Stimulated activated CD4-positive, alpha-beta T cell treated with anti-CD3 and anti-CD28 coated beads, Interleukin-2, amount 100 ng/mL, for 24 hours (primary cell): ENCODE data around the gene IRAK2.
"Not testable (repeated sequence)": the region's sequence is repeated elsewhere in the genome, so short reads cannot be mapped to it uniquely, and the experiment has no call there.

Source experiments
- DNase-seq, 2 donors: peaks; one replicate each; pipeline ENCODE4 v3.0.0-alpha.2; 2020

Gene IRAK2

GRCh38 chr3:10255835-10256234, 91.1 kb downstream of the IRAK2 start:
- DNase-seq, result no peak

- DNase-seq, result no peak
Observed at GRCh38 chr3:10259036-10259435, 94.3 kb downstream of the IRAK2 start.

DNA sequence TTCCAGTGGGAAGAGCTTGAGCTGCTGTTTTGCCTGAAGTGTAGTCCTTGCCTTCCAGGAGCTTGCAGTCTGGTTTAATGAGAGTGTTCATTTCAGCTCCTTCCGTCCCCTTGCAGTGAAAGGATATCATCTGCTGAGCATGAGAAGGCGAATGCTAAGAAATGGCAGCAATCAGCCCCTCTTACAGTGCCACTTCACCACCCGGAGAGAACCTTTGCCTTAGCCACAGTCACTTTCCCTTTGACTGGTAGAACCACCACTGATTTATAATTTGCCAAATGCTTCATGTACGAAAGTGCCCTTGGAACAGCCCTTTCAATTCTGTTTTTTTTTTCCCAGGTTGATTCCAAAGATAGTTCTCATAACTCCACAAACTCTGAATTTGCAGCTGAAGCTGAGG, 95.1 kb downstream of the IRAK2 start:
- no peak for DNase-seq

GRCh38 chr3:10260211-10260701, 95.5 kb downstream of the IRAK2 start:
- no peak for DNase-seq

- no peak for DNase-seq
Observed at GRCh38 chr3:10262027-10262426, 97.3 kb downstream of the IRAK2 start.

DNA sequence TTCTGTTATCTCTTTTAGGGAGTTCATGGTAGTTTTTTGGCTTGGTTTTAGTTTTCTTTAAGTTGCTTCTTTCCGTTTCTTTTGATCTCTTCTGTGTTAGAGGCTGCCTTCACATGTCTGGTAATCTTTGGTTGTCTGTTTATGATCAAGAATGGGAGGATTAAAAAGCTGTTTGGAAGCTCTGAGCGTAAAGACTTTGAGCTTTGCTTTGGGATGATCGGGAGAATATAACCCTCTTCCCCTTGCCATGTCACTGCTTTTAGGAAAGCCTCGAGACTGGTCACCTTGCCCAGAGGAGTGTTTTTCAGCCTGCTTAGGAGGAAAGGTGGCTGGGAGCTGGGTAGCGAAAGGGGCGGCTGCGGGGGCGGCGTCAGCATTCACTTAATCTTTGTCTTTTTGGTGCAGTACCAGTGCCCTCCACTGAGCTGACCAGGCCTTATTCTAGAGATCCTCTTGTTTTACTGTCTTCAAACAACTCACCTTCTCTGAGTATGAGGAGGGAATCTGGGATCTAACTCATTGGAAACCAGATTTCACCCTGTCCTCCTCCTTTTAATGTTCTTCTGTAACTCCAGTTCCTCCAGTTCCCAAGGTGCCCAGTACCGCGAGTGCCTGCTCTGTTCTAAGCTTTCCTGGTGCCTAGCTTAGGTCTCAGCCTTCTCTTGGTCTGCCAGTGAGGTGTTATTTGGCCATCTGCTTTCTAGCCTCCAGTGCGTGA, 99.1 kb downstream of the IRAK2 start:
- peak; percentile 76 for DNase-seq

- DNase-seq, result no peak
Observed at GRCh38 chr3:10265833-10266232, 101.1 kb downstream of the IRAK2 start.

DNA sequence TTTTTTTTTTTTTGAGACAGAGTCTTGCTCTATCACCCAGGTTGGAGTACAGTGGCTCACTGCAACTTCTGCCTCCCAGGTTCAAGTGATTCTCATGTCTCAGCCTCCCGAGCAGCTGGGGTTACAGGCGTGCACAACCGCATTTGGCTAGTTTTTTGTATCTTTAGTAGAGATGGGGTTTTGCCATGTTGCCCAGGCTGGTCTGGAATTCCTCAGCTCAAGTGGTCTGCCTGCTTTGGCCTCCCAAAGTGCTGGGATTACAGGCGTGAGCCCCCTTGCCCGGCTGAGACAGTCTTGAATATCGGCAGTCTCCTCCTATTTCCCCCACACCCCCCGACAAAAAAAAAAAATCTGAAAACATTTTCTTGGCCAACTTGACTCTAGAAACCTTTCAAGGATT, 102.2 kb downstream of the IRAK2 start:
- not testable (repeated sequence) for DNase-seq

DNA sequence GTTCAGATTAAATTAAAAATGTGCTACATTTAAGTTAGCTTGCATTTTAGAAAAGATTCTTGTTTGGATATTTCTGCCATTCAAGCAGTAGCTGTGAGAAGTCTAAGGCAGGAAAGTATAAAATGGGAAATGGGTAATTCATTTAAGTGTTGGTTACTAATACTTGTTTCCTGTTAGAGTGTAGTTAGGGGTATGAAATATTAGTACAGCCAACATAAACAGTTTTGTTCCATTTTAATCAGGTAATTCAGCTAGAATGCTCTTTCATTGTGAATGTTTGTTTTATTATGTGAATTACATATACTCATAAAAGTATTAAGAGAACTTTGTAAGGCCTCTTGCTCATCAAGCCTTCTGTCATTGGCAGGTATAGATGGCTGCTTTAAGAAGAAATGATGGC, 103.4 kb downstream of the IRAK2 start:
- no peak for DNase-seq

DNA sequence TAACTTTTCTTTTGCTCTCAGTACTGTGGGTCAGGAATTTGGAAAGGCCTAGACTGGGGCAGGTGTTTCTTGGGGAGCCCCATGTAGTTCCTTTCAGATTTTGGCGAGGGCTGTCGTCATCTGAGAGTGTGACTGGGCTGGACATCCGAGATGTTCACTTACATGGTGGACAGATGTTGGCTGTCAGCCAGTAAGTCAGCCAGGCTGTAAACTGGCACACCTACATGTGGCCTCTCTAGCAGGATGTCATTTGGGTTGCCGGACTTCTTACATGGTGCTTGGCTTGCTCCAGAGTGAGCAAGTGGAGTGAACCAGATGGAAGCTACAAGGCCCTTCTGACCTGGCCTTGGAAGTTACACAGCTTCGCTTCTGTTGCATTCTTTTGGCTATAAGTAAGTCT, 104.2 kb downstream of the IRAK2 start:
- no peak for DNase-seq

GRCh38 chr3:10269443-10269842, 104.7 kb downstream of the IRAK2 start:
- no peak for DNase-seq

DNA sequence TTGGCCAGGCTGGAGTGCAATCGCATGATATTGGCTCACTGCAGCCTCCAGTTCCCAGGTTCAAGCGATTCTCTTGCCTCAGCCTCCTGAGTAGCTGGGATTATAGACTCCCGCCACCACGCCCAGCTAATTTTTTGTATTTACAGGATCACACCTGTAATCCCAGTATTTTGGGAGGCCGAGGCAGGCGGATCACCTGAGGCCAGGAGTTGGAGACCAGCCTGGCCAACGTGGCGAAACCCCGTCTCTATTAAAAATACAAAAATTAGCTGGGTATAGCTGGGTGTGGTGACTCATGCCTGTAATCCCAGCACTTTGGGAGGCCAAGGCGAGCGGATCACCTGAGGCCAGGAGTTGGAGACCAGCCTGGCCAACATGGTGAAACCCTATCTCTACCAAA, 107.8 kb downstream of the IRAK2 start:
- not testable (repeated sequence) for DNase-seq

DNA sequence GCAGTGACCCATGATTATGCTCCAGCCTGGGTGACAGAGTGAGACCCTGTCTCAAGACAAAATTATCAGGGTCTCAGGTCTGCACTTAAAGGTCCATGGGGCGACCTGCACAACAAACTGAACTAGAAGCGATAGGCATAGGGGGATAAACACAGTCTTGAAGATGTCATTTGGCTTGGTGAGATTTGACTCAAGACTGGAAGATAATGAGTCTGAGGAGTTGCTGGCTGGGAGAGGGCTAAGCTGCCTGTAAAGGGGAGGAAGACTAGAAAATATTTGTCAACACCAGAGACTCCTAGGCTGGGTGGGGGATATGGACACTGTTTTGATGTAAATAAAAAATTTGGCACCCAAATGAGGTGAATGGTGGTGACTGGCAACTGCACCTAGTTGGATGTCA, 108.3 kb downstream of the IRAK2 start:
- no peak for DNase-seq

DNA sequence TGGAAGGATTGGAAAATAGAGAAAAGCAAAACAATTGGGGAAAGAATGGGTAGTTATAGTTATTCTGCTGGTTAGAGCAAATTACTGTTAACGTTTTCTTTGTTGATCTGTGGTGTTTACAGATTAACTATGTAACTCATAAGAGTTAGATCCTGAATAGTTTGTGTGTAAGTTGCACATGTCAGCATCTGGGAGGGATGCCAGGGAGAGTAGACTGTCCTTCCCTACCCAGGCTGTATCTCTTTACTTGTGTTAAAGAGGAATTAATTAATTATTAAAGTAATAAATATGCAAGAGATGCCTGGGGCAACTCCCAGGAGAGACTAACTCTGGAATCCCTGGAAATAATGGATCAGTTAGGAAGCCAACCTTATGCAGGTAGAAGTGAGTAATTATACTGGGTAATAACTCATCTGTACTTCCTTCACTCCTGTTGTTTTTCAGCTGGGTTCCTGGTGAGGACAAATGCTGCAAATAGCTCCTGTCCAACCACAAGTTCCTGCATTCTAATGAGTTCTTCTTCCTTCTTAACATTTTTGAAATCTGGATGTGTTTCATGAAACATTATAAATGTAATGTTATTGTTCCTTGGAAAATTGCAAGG, 109.1 kb downstream of the IRAK2 start:
- no peak for DNase-seq

- no peak for DNase-seq
Observed at GRCh38 chr3:10274601-10275000, 109.9 kb downstream of the IRAK2 start.

GRCh38 chr3:10277115-10277625, 112.5 kb downstream of the IRAK2 start:
- no peak for DNase-seq

DNA sequence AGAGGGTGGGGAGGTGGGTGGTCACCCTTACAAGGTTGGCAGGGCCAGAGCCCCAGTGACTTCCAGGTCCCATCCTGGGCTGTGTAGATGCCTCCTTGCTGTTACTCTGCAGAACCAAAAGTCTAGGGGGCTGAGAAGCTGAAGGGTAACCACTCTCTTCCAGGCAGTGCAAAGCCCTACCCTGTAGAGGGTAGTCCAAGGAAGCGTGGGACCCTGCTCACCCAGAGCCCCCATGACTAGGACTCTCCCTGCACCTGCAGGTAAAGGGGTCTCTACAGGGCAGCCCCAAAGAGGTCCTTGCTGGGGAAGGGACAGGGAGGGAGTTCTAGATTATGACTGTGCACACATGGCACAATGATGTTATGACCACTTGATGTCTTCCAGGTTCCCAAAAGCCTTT, 113.8 kb downstream of the IRAK2 start:
- no peak for DNase-seq

- no peak for DNase-seq
Observed at GRCh38 chr3:10279384-10280176, 114.9 kb downstream of the IRAK2 start.

DNA sequence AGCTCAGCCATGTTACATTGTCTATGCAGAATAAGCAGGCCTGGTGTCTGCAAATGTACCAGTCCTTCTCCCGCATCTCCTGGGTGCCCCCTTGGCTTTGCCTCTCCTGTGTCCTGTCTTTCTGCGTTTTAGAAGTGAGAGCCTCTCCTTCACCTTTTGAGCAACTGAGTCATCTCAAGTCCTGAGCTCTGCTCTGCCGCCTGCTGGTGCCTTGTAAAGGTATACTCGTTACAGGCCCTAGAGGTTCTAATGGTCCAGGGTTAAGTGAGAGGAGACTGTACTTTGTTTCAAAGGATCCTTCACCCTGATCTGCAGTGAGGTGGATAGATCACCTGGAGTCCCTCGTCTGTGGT, 115.4 kb downstream of the IRAK2 start:
- no peak for DNase-seq

DNA sequence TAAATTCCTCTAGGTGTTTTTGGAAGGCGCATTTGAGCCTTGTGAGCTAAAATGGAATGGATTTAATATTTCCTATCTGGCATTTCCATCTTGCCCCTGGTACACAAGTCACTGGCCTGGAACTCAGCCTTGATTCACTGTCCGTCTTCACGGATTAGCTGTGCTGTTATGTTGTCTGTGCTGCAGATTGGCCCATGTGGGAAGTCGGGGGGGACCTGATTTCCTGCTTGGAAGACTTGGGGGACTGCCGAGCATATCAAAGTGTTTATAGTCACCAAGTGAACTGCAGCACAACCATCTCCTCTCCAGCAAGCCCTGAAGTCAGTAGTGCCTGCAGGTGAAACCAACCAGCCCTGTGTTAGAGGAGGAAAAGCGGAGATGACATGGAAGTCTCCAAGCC, 115.9 kb downstream of the IRAK2 start:
- DNase-seq, result no peak

DNA sequence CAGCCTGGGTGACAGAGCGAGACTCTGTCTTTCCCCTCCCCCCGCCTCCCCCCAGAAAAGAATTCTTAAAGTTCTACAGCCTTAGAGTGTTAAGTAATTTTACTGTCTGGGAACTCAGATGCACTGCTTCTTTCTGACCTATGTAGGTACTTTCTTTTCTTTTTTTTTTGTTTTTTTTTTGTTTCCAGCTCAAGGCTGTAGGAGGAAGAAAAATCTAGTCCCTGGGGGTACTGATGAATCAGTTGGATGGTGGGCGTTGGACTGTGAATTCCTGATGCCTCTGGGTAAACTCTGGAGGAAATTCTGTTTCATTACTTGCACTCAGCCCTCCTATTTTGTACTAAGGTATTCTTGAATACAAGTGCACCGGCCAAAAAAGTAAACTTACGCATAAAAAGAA, 117.2 kb downstream of the IRAK2 start:
- no peak for DNase-seq

DNA sequence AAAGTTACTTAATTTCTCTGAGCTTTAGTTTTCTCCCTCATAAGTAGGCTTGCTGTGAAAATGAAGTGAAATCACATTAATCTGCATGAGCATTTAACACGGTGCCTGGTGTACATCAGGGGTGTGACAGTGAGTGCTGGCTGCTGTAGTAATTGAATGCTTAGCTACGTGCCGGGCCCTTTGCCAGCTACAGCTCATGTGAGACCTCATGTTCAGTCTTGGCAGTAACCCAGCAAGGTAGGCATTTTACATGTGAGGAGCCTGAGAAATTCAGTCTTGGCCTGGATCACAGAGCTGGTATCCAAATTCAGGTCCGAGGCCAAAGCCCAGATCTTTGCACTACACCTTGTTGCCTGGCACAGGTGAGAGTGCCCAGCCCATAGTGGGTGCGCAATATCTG, 118.9 kb downstream of the IRAK2 start:
- DNase-seq, result no peak

GRCh38 chr3:10284496-10284895, 119.8 kb downstream of the IRAK2 start:
- DNase-seq, result peak; percentile 31 to 37
